Measurements from ENCODE around the gene FMO2. TPM values are rescaled to one million over a fixed set of nuclear protein-coding genes. Genes with fewer than 3 reads are reported as not detected.

FMO2 gene
- total RNA-seq, 1 donor from 2014 or later, result 14.0 TPM

GRCh38 chr1:171140956-171141687 is 44.0 kb upstream of the FMO2 start:
- no peak for DNase-seq (ENCODE audit: extremely low spot score in 2 of 2)
- TF ChIP-seq POLR2AphosphoS5 (IDR thresholded peaks at IDR 0.05; ENCODE audit: insufficient read depth in 1 of 2, low read depth in 1 of 2) (peak in 1 of 2 donors; percentile 28), CTCF (IDR thresholded peaks at IDR 0.05) (no peak), POLR2A (IDR thresholded peaks at IDR 0.05) (no peak)
- Histone ChIP-seq H3K4me3 (no peak overlapping the region), H3K27ac (peak overlapping the region; percentile 77), H3K36me3 (no peaks in the 10 kb centered on the region), H3K4me1 (peaks cover 35% of the 10 kb centered on the region), H3K9me3 (no peaks in the 10 kb centered on the region), H3K27me3 (no peaks in the 10 kb centered on the region)
- intact Hi-C loops (cut with DNase I), result no loop called here

GRCh38 chr1:171141688-171142415 is 43.2 kb upstream of the FMO2 start:
- intact Hi-C loops (cut with DNase I), result no loop called here
- DNase-seq (ENCODE audit: extremely low spot score in 2 of 2), result peak in 1 of 2 donors; percentile 93
- H3K36me3 ChIP-seq, result no peaks in the 10 kb centered on the region
- TF ChIP-seq POLR2AphosphoS5 (IDR thresholded peaks at IDR 0.05; ENCODE audit: insufficient read depth in 1 of 2, low read depth in 1 of 2), result peak; percentile 32 to 87
- no peak for TF ChIP-seq POLR2A (IDR thresholded peaks at IDR 0.05)
- no peaks in the 10 kb centered on the region for H3K27me3 ChIP-seq
- H3K4me1 ChIP-seq, result peaks cover 35% of the 10 kb centered on the region
- peak overlapping the region; percentile 77 for H3K27ac ChIP-seq
- H3K4me3 ChIP-seq, result no peak overlapping the region
- H3K9me3 ChIP-seq, result no peaks in the 10 kb centered on the region

- Histone ChIP-seq H3K27me3 (no peaks in the 10 kb centered on the region), H3K4me3 (no peak overlapping the region), H3K9me3 (no peaks in the 10 kb centered on the region), H3K27ac (peak overlapping the region; percentile 67), H3K4me1 (peaks cover 35% of the 10 kb centered on the region), H3K36me3 (no peaks in the 10 kb centered on the region)
- no peak for TF ChIP-seq POLR2AphosphoS5 (IDR thresholded peaks at IDR 0.05; ENCODE audit: insufficient read depth in 1 of 2, low read depth in 1 of 2)
- peak in 1 of 3 experiments; percentile 22 for TF ChIP-seq CTCF (IDR thresholded peaks at IDR 0.05)
- TF ChIP-seq POLR2A (IDR thresholded peaks at IDR 0.05), result no peak
- DNase-seq (ENCODE audit: extremely low spot score in 2 of 2), result no peak
- intact Hi-C loops (cut with DNase I), result no loop called here
These were observed 42.4 kb upstream of the FMO2 start for GRCh38 chr1:171142416-171143385.

GRCh38 chr1:171150156-171150555 is 34.9 kb upstream of the FMO2 start:
- Histone ChIP-seq H3K27ac (no peak overlapping the region), H3K4me3 (no peak overlapping the region), H3K36me3 (no peaks in the 10 kb centered on the region), H3K4me1 (no peaks in the 10 kb centered on the region), H3K27me3 (no peaks in the 10 kb centered on the region), H3K9me3 (no peaks in the 10 kb centered on the region)
- DNase-seq (ENCODE audit: extremely low spot score in 2 of 2), result no peak
- no peak for TF ChIP-seq POLR2AphosphoS5 (IDR thresholded peaks at IDR 0.05; ENCODE audit: insufficient read depth in 1 of 2, low read depth in 1 of 2)
- intact Hi-C loops (cut with DNase I), result no loop called here

- H3K36me3 ChIP-seq, result no peaks in the 10 kb centered on the region
- no peak for DNase-seq (ENCODE audit: extremely low spot score in 2 of 2)
- H3K4me1 ChIP-seq, result no peaks in the 10 kb centered on the region
- intact Hi-C loops (cut with DNase I), result no loop called here
- no peak overlapping the region for H3K4me3 ChIP-seq
- H3K9me3 ChIP-seq, result no peaks in the 10 kb centered on the region
- no peak for TF ChIP-seq POLR2A (IDR thresholded peaks at IDR 0.05)
- no peak for TF ChIP-seq CTCF (IDR thresholded peaks at IDR 0.05)
- no peak for TF ChIP-seq POLR2AphosphoS5 (IDR thresholded peaks at IDR 0.05; ENCODE audit: insufficient read depth in 1 of 2, low read depth in 1 of 2)
- H3K27ac ChIP-seq, result no peak overlapping the region
- H3K27me3 ChIP-seq, result no peaks in the 10 kb centered on the region
These were observed 32.6 kb upstream of the FMO2 start for GRCh38 chr1:171152549-171152948.

Data from vagina (tissue), 2 donors.